SK-N-SH (cell line): Measurements from ENCODE around the gene SLCO2A1.

Experiments
- EP300 ChIP-seq, 2 experiments: IDR thresholded peaks; 2 replicates each; pipeline versions ENCODE4 v1.4.0 to v1.6.1; 2012; ENCODE audit warnings: borderline replicate concordance in 1 of 2, low read depth in 1 of 2, low read length in 1 of 2
- EZH2phosphoT487 ChIP-seq: fragments of 200-600 bp; sonication (generic); IDR thresholded peaks from 2 replicates; pipeline ENCODE4 v1.6.1; 2017; ENCODE audit warnings: low read depth, mixed run types, mild to moderate bottlenecking, antibody characterized with exemption, moderate library complexity, borderline replicate concordance
- GABPA ChIP-seq: IDR thresholded peaks from 2 replicates; pipeline ENCODE4 v1.4.0; 2012; ENCODE audit warnings: low read depth, mild to moderate bottlenecking
- NFIC ChIP-seq: IDR thresholded peaks from 2 replicates; pipeline ENCODE4 v1.4.0; 2012; ENCODE audit warnings: borderline replicate concordance
- POLR2AphosphoS5 ChIP-seq: IDR thresholded peaks from 2 replicates; pipeline ENCODE4 v1.6.1; 2012; ENCODE audit warnings: low read depth, low read length
- RCOR1 ChIP-seq: fragments of 150-350 bp; IDR thresholded peaks from 2 replicates; pipeline ENCODE4 v1.6.1; 2017; ENCODE audit warnings: antibody characterized with exemption, low read length
- RFX5 ChIP-seq: IDR thresholded peaks from 2 replicates; pipeline ENCODE4 v1.6.1; 2012; ENCODE audit warnings: mild to moderate bottlenecking, improper control_type of control experiment, low read length
- SMC3 ChIP-seq: IDR thresholded peaks from 2 replicates; pipeline ENCODE4 v1.6.1; 2012; ENCODE audit warnings: low read depth, low read length, improper control_type of control experiment
- TAF1 ChIP-seq: IDR thresholded peaks from 2 replicates; pipeline ENCODE4 v1.6.1; 2012; ENCODE audit warnings: low read depth, mild to moderate bottlenecking, low read length, moderate library complexity, borderline replicate concordance
- YY1 ChIP-seq: IDR thresholded peaks from 2 replicates; pipeline ENCODE4 v1.4.0; 2012; ENCODE audit warnings: low read depth, mild to moderate bottlenecking
- TF ChIP-seq, protein P1 (sequence below): fragments of 200-600 bp; sonication (generic); IDR thresholded peaks from 2 replicates; pipeline ENCODE4 v1.6.1; 2017; ENCODE audit warnings: antibody characterized with exemption, mild to moderate bottlenecking, moderate library complexity
- TF ChIP-seq, protein P2 (sequence below): fragments of 150-350 bp; IDR thresholded peaks from 2 replicates; pipeline ENCODE4 v1.6.1; 2017; ENCODE audit warnings: antibody characterized with exemption, low read length, low read depth, borderline replicate concordance
- TF ChIP-seq, protein P3 (sequence below): IDR thresholded peaks from 2 replicates; pipeline ENCODE4 v1.4.0; 2012; ENCODE audit warnings: low read depth
- TF ChIP-seq, protein P4 (sequence below): IDR thresholded peaks from 2 replicates; pipeline ENCODE4 v1.6.1; 2012; ENCODE audit warnings: mild to moderate bottlenecking, low read depth, low read length, moderate library complexity

DNA sequence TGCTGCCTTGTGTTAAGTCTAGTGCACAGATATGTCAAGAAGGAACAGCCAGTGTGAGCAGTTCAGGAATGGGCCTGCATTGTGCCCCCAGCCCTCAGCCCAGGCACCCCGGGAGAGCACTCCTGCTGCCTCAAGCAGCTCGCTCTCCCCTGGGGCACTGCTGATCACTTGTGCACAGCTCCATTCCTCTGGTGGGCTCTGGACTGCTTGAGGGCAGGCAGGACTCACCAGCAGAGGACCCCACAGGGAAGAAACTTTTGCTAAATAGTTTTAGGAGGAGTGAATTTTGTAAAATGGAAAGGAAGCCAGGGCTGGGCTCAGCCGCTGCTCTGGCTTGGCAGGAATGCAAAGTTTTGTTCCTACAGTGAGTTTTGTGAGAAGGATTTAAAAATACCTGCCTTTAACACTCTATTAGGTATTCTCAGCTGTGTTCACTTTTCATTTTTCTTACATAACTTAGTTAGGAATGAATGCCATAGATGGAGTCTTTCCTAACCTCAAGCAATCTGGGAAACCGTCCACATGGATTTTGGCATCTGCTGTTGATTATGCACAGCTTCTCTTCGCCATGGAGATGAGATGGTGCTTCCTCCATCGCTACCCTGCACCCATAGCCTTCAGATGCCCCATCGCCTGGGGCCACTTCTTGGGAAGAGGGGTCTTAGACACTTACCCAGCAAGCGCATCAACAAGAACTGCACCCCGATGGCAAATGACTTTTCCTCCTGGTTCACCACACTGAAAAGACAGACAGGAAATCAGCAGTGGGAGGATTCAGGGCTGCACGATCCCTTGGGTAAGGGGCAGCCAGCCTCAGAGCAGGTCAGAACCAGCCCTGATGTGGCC, 91.7 kb downstream of the SLCO2A1 start:
- TF ChIP-seq EZH2phosphoT487 = no peak
- no peak for TF ChIP-seq RFX5
- no peak for TF ChIP-seq RCOR1
- TF ChIP-seq TAF1 = no peak
- TF ChIP-seq, protein P1, sequence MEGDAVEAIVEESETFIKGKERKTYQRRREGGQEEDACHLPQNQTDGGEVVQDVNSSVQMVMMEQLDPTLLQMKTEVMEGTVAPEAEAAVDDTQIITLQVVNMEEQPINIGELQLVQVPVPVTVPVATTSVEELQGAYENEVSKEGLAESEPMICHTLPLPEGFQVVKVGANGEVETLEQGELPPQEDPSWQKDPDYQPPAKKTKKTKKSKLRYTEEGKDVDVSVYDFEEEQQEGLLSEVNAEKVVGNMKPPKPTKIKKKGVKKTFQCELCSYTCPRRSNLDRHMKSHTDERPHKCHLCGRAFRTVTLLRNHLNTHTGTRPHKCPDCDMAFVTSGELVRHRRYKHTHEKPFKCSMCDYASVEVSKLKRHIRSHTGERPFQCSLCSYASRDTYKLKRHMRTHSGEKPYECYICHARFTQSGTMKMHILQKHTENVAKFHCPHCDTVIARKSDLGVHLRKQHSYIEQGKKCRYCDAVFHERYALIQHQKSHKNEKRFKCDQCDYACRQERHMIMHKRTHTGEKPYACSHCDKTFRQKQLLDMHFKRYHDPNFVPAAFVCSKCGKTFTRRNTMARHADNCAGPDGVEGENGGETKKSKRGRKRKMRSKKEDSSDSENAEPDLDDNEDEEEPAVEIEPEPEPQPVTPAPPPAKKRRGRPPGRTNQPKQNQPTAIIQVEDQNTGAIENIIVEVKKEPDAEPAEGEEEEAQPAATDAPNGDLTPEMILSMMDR = no peak
- TF ChIP-seq GABPA = no peak
- TF ChIP-seq, protein P2, sequence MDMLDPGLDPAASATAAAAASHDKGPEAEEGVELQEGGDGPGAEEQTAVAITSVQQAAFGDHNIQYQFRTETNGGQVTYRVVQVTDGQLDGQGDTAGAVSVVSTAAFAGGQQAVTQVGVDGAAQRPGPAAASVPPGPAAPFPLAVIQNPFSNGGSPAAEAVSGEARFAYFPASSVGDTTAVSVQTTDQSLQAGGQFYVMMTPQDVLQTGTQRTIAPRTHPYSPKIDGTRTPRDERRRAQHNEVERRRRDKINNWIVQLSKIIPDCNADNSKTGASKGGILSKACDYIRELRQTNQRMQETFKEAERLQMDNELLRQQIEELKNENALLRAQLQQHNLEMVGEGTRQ = no peak
- TF ChIP-seq, protein P3, sequence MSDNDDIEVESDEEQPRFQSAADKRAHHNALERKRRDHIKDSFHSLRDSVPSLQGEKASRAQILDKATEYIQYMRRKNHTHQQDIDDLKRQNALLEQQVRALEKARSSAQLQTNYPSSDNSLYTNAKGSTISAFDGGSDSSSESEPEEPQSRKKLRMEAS = no peak
- peak in 1 of 2 experiments; percentile 57; a peak in 1 of 4 replicates for TF ChIP-seq EP300 (IDR thresholded peaks at IDR 0.05; ENCODE audit: borderline replicate concordance in 1 of 2, low read depth in 1 of 2, low read length in 1 of 2)
- no peak; the same call in 1 of the 2 replicates for TF ChIP-seq POLR2AphosphoS5
- TF ChIP-seq NFIC = peak; percentile 50; the same call in 1 of the 2 replicates
- TF ChIP-seq, protein P4, sequence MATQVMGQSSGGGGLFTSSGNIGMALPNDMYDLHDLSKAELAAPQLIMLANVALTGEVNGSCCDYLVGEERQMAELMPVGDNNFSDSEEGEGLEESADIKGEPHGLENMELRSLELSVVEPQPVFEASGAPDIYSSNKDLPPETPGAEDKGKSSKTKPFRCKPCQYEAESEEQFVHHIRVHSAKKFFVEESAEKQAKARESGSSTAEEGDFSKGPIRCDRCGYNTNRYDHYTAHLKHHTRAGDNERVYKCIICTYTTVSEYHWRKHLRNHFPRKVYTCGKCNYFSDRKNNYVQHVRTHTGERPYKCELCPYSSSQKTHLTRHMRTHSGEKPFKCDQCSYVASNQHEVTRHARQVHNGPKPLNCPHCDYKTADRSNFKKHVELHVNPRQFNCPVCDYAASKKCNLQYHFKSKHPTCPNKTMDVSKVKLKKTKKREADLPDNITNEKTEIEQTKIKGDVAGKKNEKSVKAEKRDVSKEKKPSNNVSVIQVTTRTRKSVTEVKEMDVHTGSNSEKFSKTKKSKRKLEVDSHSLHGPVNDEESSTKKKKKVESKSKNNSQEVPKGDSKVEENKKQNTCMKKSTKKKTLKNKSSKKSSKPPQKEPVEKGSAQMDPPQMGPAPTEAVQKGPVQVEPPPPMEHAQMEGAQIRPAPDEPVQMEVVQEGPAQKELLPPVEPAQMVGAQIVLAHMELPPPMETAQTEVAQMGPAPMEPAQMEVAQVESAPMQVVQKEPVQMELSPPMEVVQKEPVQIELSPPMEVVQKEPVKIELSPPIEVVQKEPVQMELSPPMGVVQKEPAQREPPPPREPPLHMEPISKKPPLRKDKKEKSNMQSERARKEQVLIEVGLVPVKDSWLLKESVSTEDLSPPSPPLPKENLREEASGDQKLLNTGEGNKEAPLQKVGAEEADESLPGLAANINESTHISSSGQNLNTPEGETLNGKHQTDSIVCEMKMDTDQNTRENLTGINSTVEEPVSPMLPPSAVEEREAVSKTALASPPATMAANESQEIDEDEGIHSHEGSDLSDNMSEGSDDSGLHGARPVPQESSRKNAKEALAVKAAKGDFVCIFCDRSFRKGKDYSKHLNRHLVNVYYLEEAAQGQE = no peak
- no peak for TF ChIP-seq YY1
- TF ChIP-seq SMC3 = no peak
